Measurements from ENCODE around the gene MYH15. TPM values are rescaled to one million over a fixed set of nuclear protein-coding genes. Genes with fewer than 3 reads are reported as not detected.

Gene MYH15
- total RNA-seq, 4 donors from 2014 or later, result under 0.01 to 0.22 TPM; not detected in 2

DNA sequence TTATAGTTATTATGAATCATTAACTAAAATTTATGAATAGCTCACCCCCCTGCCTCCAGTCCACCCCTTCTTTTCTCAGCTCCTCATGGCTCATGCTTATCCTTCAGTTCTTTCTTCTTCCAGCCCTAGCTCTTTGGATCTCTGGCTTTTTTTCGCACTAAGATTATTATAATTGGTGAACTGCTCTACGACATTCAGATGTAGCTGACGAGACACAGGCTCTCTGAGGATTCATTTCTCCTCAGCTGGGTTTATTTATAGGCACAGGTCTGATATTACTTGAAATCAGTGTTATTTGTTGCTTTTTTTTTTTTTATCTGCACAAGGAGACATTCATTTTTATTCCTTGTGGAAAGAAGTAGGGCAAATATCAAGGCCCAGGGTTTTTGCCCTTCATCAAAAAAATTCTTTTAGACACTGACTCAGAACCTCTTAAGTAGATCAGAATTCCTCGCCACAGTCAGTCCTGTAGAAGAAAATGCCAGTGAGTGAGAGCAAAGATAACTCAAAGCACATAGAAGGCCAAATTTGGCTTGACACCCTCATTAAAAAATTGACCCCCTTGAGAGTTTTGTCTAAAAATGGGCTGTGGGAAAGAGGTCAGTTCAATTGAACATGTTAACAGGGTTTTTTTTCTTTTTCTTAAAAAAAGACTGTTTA is 106.6 kb downstream of the MYH15 start:
- DNase-seq (ENCODE audit: low spot score in 2 of 2), result no peak
- Histone ChIP-seq H3K4me1 (no peaks in the 10 kb centered on the region), H3K36me3 (no peaks in the 10 kb centered on the region), H3K27me3 (no peaks in the 10 kb centered on the region), H3K27ac (no peak overlapping the region), H3K4me3 (no peak overlapping the region), H3K9me3 (no peaks in the 10 kb centered on the region)
- TF ChIP-seq, protein P1, sequence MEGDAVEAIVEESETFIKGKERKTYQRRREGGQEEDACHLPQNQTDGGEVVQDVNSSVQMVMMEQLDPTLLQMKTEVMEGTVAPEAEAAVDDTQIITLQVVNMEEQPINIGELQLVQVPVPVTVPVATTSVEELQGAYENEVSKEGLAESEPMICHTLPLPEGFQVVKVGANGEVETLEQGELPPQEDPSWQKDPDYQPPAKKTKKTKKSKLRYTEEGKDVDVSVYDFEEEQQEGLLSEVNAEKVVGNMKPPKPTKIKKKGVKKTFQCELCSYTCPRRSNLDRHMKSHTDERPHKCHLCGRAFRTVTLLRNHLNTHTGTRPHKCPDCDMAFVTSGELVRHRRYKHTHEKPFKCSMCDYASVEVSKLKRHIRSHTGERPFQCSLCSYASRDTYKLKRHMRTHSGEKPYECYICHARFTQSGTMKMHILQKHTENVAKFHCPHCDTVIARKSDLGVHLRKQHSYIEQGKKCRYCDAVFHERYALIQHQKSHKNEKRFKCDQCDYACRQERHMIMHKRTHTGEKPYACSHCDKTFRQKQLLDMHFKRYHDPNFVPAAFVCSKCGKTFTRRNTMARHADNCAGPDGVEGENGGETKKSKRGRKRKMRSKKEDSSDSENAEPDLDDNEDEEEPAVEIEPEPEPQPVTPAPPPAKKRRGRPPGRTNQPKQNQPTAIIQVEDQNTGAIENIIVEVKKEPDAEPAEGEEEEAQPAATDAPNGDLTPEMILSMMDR (IDR thresholded peaks at IDR 0.05), result no peak
- TF ChIP-seq POLR2A (IDR thresholded peaks at IDR 0.05), result no peak
- TF ChIP-seq EP300 (IDR thresholded peaks at IDR 0.05), result no peak
- WGBS, 2 donors, result 70 to 79% methylated on average over 4 of the region's 4 CpGs

DNA sequence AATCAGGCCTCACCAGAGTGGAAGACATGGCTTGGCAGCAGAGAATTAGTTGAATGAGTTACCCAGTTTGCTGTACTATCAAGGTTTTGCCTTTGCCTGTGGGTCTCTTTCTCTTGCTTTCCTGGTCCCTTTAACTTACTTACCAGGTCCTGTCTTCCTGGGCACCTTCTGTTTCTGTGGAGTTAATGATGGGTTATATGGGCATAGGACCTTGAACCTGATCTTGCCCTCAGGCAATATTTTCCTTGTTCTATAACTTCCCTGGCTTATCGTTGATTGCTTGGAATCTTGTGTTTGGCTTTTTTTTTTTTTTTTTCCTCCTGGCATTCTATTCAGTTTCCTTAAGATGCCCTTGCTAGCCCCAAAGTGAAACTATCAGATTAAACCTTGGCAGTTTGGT is 107.2 kb downstream of the MYH15 start:
- H3K36me3 ChIP-seq, result no peaks in the 10 kb centered on the region
- TF ChIP-seq, protein P1 (IDR thresholded peaks at IDR 0.05), result no peak
- TF ChIP-seq POLR2A (IDR thresholded peaks at IDR 0.05) (no peak), EP300 (IDR thresholded peaks at IDR 0.05) (no peak)
- no peak overlapping the region for H3K27ac ChIP-seq
- WGBS, 2 donors, result 36 to 60% methylated on average over 1 of the region's 1 CpG
- H3K4me1 ChIP-seq, result no peaks in the 10 kb centered on the region
- DNase-seq (ENCODE audit: low spot score in 2 of 2), result no peak
- H3K27me3 ChIP-seq, result no peaks in the 10 kb centered on the region
- H3K9me3 ChIP-seq, result no peaks in the 10 kb centered on the region
- no peak overlapping the region for H3K4me3 ChIP-seq

DNA sequence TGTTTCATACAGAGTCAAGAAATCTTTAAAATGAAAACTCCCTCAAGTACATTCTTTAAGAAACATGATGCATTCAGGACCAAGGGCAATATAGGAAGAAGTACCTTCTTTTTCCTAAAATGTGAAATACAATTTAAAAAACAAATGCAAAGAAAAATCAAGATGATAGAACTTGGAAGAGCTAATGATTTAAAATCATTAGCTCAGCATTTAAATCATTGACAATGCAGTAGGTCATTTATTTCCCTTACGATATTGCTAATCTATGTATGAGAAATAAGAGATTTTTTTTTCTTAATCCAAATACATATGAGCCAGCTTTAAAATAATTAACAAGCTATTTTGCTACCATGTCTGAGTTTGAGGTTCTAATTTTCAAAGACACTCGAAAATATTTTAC is 108.6 kb downstream of the MYH15 start:
- Histone ChIP-seq H3K4me3 (no peak overlapping the region), H3K4me1 (no peaks in the 10 kb centered on the region), H3K27me3 (no peaks in the 10 kb centered on the region), H3K27ac (no peak overlapping the region), H3K36me3 (no peaks in the 10 kb centered on the region), H3K9me3 (no peaks in the 10 kb centered on the region)
- WGBS, 2 donors, result 90 to 93% methylated on average over 2 of the region's 2 CpGs
- TF ChIP-seq EP300 (IDR thresholded peaks at IDR 0.05), result no peak
- TF ChIP-seq, protein P1 (IDR thresholded peaks at IDR 0.05), result no peak
- DNase-seq (ENCODE audit: low spot score in 2 of 2), result no peak

DNA sequence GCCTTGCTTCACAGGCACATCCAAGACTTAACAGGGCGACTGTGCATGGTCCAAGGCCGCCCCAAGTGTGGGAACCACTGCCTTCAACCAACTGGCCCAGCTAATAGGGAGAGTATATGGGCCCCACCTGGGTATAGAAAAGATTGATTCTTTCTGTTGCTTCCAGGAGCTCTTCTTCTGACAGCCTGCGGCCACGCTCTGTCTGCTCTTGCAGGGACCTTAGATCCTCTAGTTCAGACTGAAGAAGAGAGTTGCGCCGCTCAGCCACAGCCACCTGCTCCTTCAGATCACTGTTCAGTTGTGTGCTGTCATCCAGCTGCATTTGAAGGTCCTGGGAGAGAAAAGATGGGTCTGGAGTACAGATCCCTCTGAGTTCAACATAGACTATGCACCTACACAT is 111.9 kb downstream of the MYH15 start:
- H3K27me3 ChIP-seq, result no peaks in the 10 kb centered on the region
- H3K4me1 ChIP-seq, result no peaks in the 10 kb centered on the region
- no peak overlapping the region for H3K4me3 ChIP-seq
- no peaks in the 10 kb centered on the region for H3K36me3 ChIP-seq
- H3K9me3 ChIP-seq, result no peaks in the 10 kb centered on the region
- no peak for TF ChIP-seq POLR2A (IDR thresholded peaks at IDR 0.05)
- TF ChIP-seq, protein P1 (IDR thresholded peaks at IDR 0.05), result no peak
- DNase-seq (ENCODE audit: low spot score in 2 of 2), result no peak
- WGBS, 2 donors, result 93 to 97% methylated on average over 6 of the region's 6 CpGs
- no peak overlapping the region for H3K27ac ChIP-seq

DNA sequence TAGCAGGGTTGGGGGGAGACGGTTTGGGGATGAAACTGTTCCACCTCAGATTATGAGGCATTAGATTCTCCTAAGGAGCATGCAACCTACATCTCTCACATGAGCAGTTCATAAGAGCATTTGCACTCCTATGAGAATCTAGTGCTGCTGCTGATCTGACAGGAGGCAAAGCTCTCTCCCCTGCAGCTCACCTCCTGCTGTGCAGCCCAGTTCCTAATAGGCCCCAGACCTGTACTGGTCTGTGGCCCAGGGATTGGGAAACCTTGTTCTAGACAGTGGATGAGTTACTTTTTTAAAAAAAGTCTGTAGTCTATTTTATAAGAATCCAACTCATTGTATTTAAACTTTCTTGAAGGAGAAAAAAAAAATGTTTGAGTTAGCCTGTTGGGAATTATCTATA is 114.1 kb downstream of the MYH15 start:
- no peak overlapping the region for H3K27ac ChIP-seq
- WGBS, 2 donors, result 94 to 100% methylated on average over 1 of the region's 1 CpG
- no peaks in the 10 kb centered on the region for H3K27me3 ChIP-seq
- no peak overlapping the region for H3K4me3 ChIP-seq
- no peaks in the 10 kb centered on the region for H3K36me3 ChIP-seq
- H3K9me3 ChIP-seq, result no peaks in the 10 kb centered on the region
- no peak for DNase-seq (ENCODE audit: low spot score in 2 of 2)
- H3K4me1 ChIP-seq, result peaks cover 0 to 9% (median 0%) of the 10 kb centered on the region in 4 donors
- TF ChIP-seq, protein P1 (IDR thresholded peaks at IDR 0.05), result no peak
- TF ChIP-seq POLR2A (IDR thresholded peaks at IDR 0.05) (no peak), EP300 (IDR thresholded peaks at IDR 0.05) (no peak)

Measured in tibial nerve (tissue), 4 donors.